HepG2 (cell line): ENCODE results near the gene MUC13. TPM values are rescaled to one million over a fixed set of nuclear protein-coding genes. Genes with fewer than 3 reads are reported as not detected.

Source experiments
- ATAC-seq: fragments of 200-7000 bp; cut with Tn5 transposase; 3 replicates; pipeline ENCODE4 v1.9.1; 2020; ENCODE audit warnings: mild to moderate bottlenecking, moderate library complexity
- BruUV-seq: library from RNA; stranded (reverse); fragments of 400-500 nt; replicated peaks from 2 replicates; lab custom pipeline; 2021; lab: Mats Ljungman, UMichigan
- CTCF ChIA-PET: fragments of 300-600 bp; formaldehyde crosslinking; extraction: SDS; loops from one replicate; lab custom pipeline; 2021; ENCODE audit warnings: low total read pairs, inconsistent platforms, low intra/inter-chr PET ratio; lab: Yijun Ruan, JAX
- POLR2A ChIA-PET: fragments of 350-600 bp; sonication (Branson Sonifier 250); formaldehyde crosslinking; loops from one replicate; lab custom pipeline; 2020; ENCODE audit warnings: antibody characterized with exemption, inconsistent platforms; lab: Yijun Ruan, JAX
- DNase-seq: peaks from one replicate; pipeline ENCODE4 v3.0.0-alpha.2; 2015; ENCODE audit warnings: low spot score
- FAIRE-seq: peaks from 3 replicates; lab custom pipeline; 2011; peaks lifted over from hg19 to GRCh38; lab: Jason Lieb, UNC
- H2AFZ ChIP-seq: one replicate; pipeline ENCODE4 v1.6.1; 2011; ENCODE audit warnings: low read length, inconsistent platforms
- H3K27ac ChIP-seq: fragments of 300-600 bp; 3 replicates; pipeline ENCODE4 v1.8.0; 2011; ENCODE audit warnings: mixed run types, mild to moderate bottlenecking, mixed read lengths, low read length, inconsistent platforms; ENCODE audit not compliant: insufficient read depth; ENCODE audit errors: extremely low read length
- H3K27me3 ChIP-seq, 2 experiments: fragments of 200-600 bp in 1 of 2; 2 replicates in 1 of 2; 3 replicates in 1 of 2; pipeline versions ENCODE4 v1.6.0 to v1.8.0; 2011; ENCODE audit warnings: low read length in 2 of 2, mild to moderate bottlenecking in 2 of 2, moderate library complexity in 2 of 2, inconsistent platforms in 1 of 2; ENCODE audit not compliant: insufficient read depth in 2 of 2, control insufficient read depth in 1 of 2
- H3K36me3 ChIP-seq, 2 experiments: fragments of 200-600 bp in 1 of 2; replicated peaks in 1 of 2; 2 replicates in 1 of 2; 3 replicates in 1 of 2; pipeline versions ENCODE4 v1.5.1 to v1.8.0; 2011; ENCODE audit warnings: low read length in 2 of 2, inconsistent platforms in 1 of 2; ENCODE audit not compliant: insufficient read depth in 2 of 2, control insufficient read depth in 1 of 2
- H3K4me1 ChIP-seq: 2 replicates; pipeline ENCODE4 v1.5.1; 2012; ENCODE audit warnings: low read length, inconsistent platforms; ENCODE audit not compliant: insufficient read depth
- H3K4me2 ChIP-seq: 2 replicates; pipeline ENCODE4 v1.6.0; 2011; ENCODE audit warnings: low read depth, low read length, inconsistent platforms
- H3K4me3 ChIP-seq, 3 experiments: fragments of 200-600 bp in 1 of 3; sonication (generic), shearing (Covaris generic) in 1 of 3; replicated peaks in 1 of 3; 2 replicates each; pipeline ENCODE4 v1.5.1; 2011 to 2016; ENCODE audit warnings: low read length in 3 of 3, inconsistent platforms in 2 of 3, low read depth in 2 of 3, mild to moderate bottlenecking in 2 of 3, control low read depth in 1 of 3, mixed read lengths in 1 of 3; ENCODE audit not compliant: insufficient read depth in 1 of 3
- H3K79me2 ChIP-seq: one replicate; pipeline ENCODE4 v1.6.1; 2011; ENCODE audit warnings: low read length, inconsistent platforms; ENCODE audit not compliant: insufficient read depth
- H3K9ac ChIP-seq: 2 replicates; pipeline ENCODE4 v1.6.0; 2011; ENCODE audit warnings: mild to moderate bottlenecking, low read depth, low read length, inconsistent platforms; ENCODE audit not compliant: insufficient read depth
- H3K9me3 ChIP-seq: 2 replicates; pipeline ENCODE4 v1.5.1; 2012; ENCODE audit warnings: mild to moderate bottlenecking, low read length
- H4K20me1 ChIP-seq: 2 replicates; pipeline ENCODE4 v1.6.0; 2011; ENCODE audit warnings: inconsistent platforms, mild to moderate bottlenecking, low read length, moderate library complexity; ENCODE audit not compliant: insufficient read depth
- CAMTA2 ChIP-seq: sonication (generic); formaldehyde crosslinking; IDR thresholded peaks from 2 replicates; pipeline ENCODE4 v1.4.0; 2020; ENCODE audit warnings: mild to moderate bottlenecking, missing genetic modification reagents, borderline replicate concordance
- CCAR2 ChIP-seq: fragments of 200-400 bp; formaldehyde crosslinking; optimal IDR thresholded peaks from 2 replicates; pipeline ENCODE3; 2018; ENCODE audit warnings: low read depth, mild to moderate bottlenecking, low read length, moderate library complexity
- CEBPB ChIP-seq: IDR thresholded peaks from 2 replicates; pipeline ENCODE4 v1.6.1; 2011; ENCODE audit warnings: low read depth, low read length, improper control_type of control experiment, borderline replicate concordance
- ELK4 ChIP-seq: sonication (generic); formaldehyde crosslinking; IDR thresholded peaks from 2 replicates; pipeline ENCODE4 v1.9.0; 2021; ENCODE audit warnings: missing genetic modification reagents, borderline replicate concordance
- GATAD1 ChIP-seq: IDR thresholded peaks from 2 replicates; pipeline ENCODE4 v1.6.1; 2016; ENCODE audit warnings: missing genetic modification reagents, missing compliant biosample characterization
- HMG20A ChIP-seq: IDR thresholded peaks from 2 replicates; pipeline ENCODE4 v1.6.1; 2016; ENCODE audit warnings: borderline replicate concordance
- KAT8 ChIP-seq: IDR thresholded peaks from 2 replicates; pipeline ENCODE4 v1.6.1; 2016; ENCODE audit warnings: missing genetic modification reagents, missing compliant biosample characterization
- MAFG ChIP-seq: sonication (generic); formaldehyde crosslinking; IDR thresholded peaks from 2 replicates; pipeline ENCODE4 v1.5.1; 2020; ENCODE audit warnings: mild to moderate bottlenecking, missing genetic modification reagents
- NFATC3 ChIP-seq: sonication (generic); formaldehyde crosslinking; IDR thresholded peaks from 2 replicates; pipeline ENCODE4 v1.5.1; 2020; ENCODE audit warnings: mild to moderate bottlenecking, missing genetic modification reagents
- PLSCR1 ChIP-seq: sonication (generic); formaldehyde crosslinking; IDR thresholded peaks from 2 replicates; pipeline ENCODE4 v1.5.0; 2020; ENCODE audit warnings: missing genetic modification reagents, mild to moderate bottlenecking, borderline replicate concordance
- RNF2 ChIP-seq: fragments of 450-650 bp; conservative IDR thresholded peaks from 2 replicates; pipeline ENCODE4 v1.6.1; 2016; ENCODE audit warnings: low read depth
- SP1 ChIP-seq, 2 experiments: fragments of 450-650 bp in 1 of 2; sonication (generic) in 1 of 2; formaldehyde crosslinking in 1 of 2; IDR thresholded peaks; 2 replicates each; pipeline versions ENCODE4 v1.4.0 to v1.6.1; 2016 to 2020; ENCODE audit warnings: missing genetic modification reagents in 1 of 2
- ZFAT ChIP-seq: sonication (generic); formaldehyde crosslinking; conservative IDR thresholded peaks from 2 replicates; pipeline ENCODE4 v1.8.1; 2023; ENCODE audit warnings: missing genetic modification reagents, inconsistent platforms
- ZNF550 ChIP-seq: sonication (generic); formaldehyde crosslinking; IDR thresholded peaks from 2 replicates; pipeline ENCODE4 v1.4.0; 2020; ENCODE audit warnings: mild to moderate bottlenecking, missing genetic modification reagents, borderline replicate concordance
- ZNF768 ChIP-seq: sonication (generic); formaldehyde crosslinking; IDR thresholded peaks from 2 replicates; pipeline ENCODE4 v1.4.0; 2020; ENCODE audit warnings: missing genetic modification reagents
- ZNF772 ChIP-seq: sonication (generic); formaldehyde crosslinking; IDR thresholded peaks from 2 replicates; pipeline ENCODE4 v1.5.0; 2020; ENCODE audit warnings: mild to moderate bottlenecking, missing genetic modification reagents
- ZNF83 ChIP-seq: sonication (generic); formaldehyde crosslinking; IDR thresholded peaks from 2 replicates; pipeline ENCODE4 v1.4.0; 2020; ENCODE audit warnings: missing genetic modification reagents, mild to moderate bottlenecking, borderline replicate concordance
- WGBS: methylation state at CpG from one replicate; pipeline ENCODE4 v1.1.6; 2017; ENCODE audit warnings: low lambda C conversion rate; 5-methylcytosine and 5-hydroxymethylcytosine counted together
- in situ Hi-C: cut with HindIII; loops from 2 replicates; pipeline ENCODE4 v1.10.0; 2017; ENCODE audit warnings: low pct_unique_long_range_greater_than_20kb; ENCODE audit not compliant: extremely low pct_ligation_motif_present
- intact Hi-C: fragments of 100-400 bp; cut with micrococcal nuclease; formaldehyde crosslinking; loops from one replicate; pipeline ENCODE4 v1.10.0; 2022; ENCODE audit not compliant: unreplicated experiment
- polyA plus RNA-seq, 8 experiments: library from polyadenylated mRNA; depleted of rRNA in 3 of 8; stranded (reverse) in 7 of 8; unstranded in 1 of 8; fragments of >200 nt; fragmentation: Illumina TruSeq in 4 of 8; extraction: Trizol in 4 of 8; gene quantifications; 2 replicates each; pipeline versions ENCODE4 v1.2.1 to v1.2.3, GENCODE V29; 2011 to 2016; ENCODE audit warnings: low read depth in 4 of 8, missing spikeins in 1 of 8, mixed read lengths in 1 of 8; ENCODE audit not compliant: insufficient read depth in 1 of 8
- total RNA-seq, 5 experiments: library from RNA; depleted of rRNA; stranded (reverse); fragments of >200 nt; fragmentation: Illumina TruSeq; extraction: Trizol; gene quantifications; 2 replicates each; pipeline ENCODE4 v1.2.3, GENCODE V29; 2016; ENCODE audit warnings: low read depth in 1 of 5

Gene MUC13
- total and polyA plus RNA-seq, 2 of the 13 experiments (the other 11 are each of a cell fraction or from before 2014, with no cell fraction given), result 0.04 to 1.2 TPM

GRCh38 chr3:124978627-124979026 lies 44.1 kb upstream of the MUC13 start:
- H4K20me1 ChIP-seq, result no peaks in the 10 kb centered on the region
- H3K79me2 ChIP-seq, result no peaks in the 10 kb centered on the region
- no TSS peak for BruUV-seq
- H2AFZ ChIP-seq, result no peak overlapping the region
- WGBS, result 98% methylated on average over 7 of the region's 7 CpGs
- ATAC-seq (no peak), FAIRE-seq (no peak), DNase-seq (no peak)
- no peak overlapping the region for H3K4me3 ChIP-seq
- TF ChIP-seq PLSCR1 (CRISPR knock-in tag) (no peak), ELK4 (CRISPR knock-in tag) (no peak), NFATC3 (CRISPR knock-in tag) (no peak), HMG20A (CRISPR knock-in tag) (no peak), ZNF550 (CRISPR knock-in tag) (no peak), KAT8 (CRISPR knock-in tag) (no peak)
- H3K27ac ChIP-seq, result no peak overlapping the region
- intact Hi-C loops, result no loop called here
- in situ Hi-C loops, result loop anchor here (25.0 kb wide), 1 partner anchor 459 kb away; no protein-coding TSS in a partner anchor
- no peaks in the 10 kb centered on the region for H3K27me3 ChIP-seq
- ChIA-PET POLR2A (no interaction called here), CTCF (no interaction called here)
- no peaks in the 10 kb centered on the region for H3K9me3 ChIP-seq
- H3K4me2 ChIP-seq, result no peak overlapping the region
- peaks cover 10 to 41% of the 10 kb centered on the region in 2 experiments; a peak in 4 of 5 replicates for H3K36me3 ChIP-seq
- no peak overlapping the region for H3K9ac ChIP-seq
- H3K4me1 ChIP-seq, result no peaks in the 10 kb centered on the region

GRCh38 chr3:124976383-124976782 lies 41.8 kb upstream of the MUC13 start:
- in situ Hi-C loops, result loop anchor here (25.0 kb wide), 1 partner anchor 461 kb away; no protein-coding TSS in a partner anchor
- Histone ChIP-seq H3K4me1 (no peaks in the 10 kb centered on the region), H3K9ac (no peak overlapping the region), H3K27me3 (no peaks in the 10 kb centered on the region), H3K36me3 (peaks cover 12 to 45% of the 10 kb centered on the region in 2 experiments; a peak in 4 of 5 replicates), H3K27ac (no peak overlapping the region), H3K4me2 (no peak overlapping the region), H3K9me3 (no peaks in the 10 kb centered on the region), H4K20me1 (no peaks in the 10 kb centered on the region), H2AFZ (no peak overlapping the region), H3K79me2 (no peaks in the 10 kb centered on the region), H3K4me3 (no peak overlapping the region)
- DNase-seq, result no peak
- BruUV-seq, result no TSS peak
- ChIA-PET CTCF (no interaction called here), POLR2A (no interaction called here)
- no peak for FAIRE-seq
- intact Hi-C loops, result no loop called here
- ATAC-seq, result no peak
- WGBS, result 96% methylated on average over 6 of the region's 6 CpGs
- no peak for TF ChIP-seq CAMTA2
- no peak for TF ChIP-seq RNF2
- TF ChIP-seq ZNF768, result no peak
- TF ChIP-seq SP1 (IDR thresholded peaks at IDR 0.05), result no peak
- no peak for TF ChIP-seq SP1 (CRISPR knock-in tag; IDR thresholded peaks at IDR 0.05)
- TF ChIP-seq ZFAT (CRISPR knock-in tag), result no peak
- no peak for TF ChIP-seq ZNF83 (CRISPR knock-in tag)
- no peak for TF ChIP-seq MAFG (CRISPR knock-in tag)
- no peak for TF ChIP-seq CCAR2
- no peak for TF ChIP-seq CEBPB
- no peak for TF ChIP-seq ZNF772 (CRISPR knock-in tag)
- TF ChIP-seq GATAD1 (CRISPR knock-in tag), result no peak
